Fibroblast of skin of back (primary cell): ENCODE results near the gene TNS3.

Experiments
- DNase-seq: peaks from one replicate; pipeline ENCODE4 v3.0.0-alpha.2; 2013

Gene TNS3

DNA sequence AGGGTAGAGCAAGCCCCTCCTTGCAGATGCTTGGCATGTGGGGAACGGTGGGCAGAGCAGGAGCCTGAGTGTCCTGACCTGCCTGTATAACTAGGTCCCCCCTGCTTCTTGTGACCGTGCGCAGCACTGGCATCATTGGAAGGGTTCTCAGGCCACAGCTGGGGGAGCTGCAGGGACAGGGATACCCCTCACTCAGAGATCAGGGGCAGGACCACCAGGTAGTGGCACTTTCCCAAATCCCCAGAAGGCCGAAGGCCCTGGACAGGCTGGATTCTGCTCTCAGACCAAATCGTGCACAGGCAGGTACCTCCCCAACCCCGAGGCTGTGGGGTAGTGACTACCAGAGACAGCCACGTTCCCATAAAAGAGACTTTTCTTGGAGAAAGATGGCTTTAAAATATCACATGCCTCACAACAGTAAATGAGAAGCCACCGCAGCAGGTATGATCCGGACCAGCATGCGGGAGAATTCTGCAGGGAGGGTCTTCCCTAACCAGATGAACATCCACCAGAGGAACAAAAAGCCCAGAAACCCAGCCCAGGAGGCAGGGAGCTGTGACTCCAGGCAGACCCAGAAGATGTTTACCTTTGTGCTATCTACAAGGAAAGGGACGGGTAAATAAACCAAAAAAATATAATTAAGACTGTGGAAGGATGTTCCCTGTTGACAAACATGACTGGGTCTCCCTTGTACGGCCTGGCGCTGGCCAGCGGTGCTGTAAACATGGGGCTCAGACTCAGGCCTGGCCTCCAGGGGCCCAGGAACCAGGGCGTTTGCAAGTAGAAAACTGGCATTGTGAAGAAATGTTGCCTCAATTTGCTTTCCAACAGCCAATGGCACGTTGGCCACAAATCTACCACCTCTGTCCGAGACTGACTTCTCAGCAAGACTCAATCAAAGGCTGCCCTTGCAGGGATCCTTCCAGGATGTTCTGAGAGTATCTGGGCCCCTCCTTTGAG lies 180.0 kb downstream of the TNS3 start:
- DNase-seq = no peak

GRCh38 chr7:47400741-47401206 lies 181.1 kb downstream of the TNS3 start:
- no peak for DNase-seq

- no peak for DNase-seq
These were observed 181.9 kb downstream of the TNS3 start for GRCh38 chr7:47400001-47400400.

DNA sequence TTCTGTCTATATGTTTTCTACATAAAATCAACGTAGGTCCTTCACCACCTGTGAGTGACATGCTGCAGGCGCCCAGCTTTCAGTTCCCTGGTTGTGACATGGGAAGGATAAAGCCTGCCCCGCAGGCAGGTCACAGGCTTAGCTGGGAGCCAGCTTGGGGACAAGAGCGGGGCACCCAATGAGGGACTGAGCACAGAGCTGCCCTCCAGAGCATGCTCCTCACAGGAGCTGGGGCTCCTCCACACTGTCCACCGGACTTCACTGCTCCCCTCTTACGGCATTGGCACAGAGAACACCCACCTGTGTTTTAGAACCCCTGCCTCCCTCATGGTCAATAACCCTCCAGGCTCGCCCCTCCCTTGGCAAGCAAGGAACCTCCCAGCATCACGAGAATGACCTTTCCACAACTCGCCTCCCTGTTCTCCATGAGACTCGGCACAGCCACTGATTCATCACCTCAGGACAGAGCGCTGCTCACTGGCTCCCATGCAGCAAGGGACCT lies 187.1 kb downstream of the TNS3 start:
- no peak for DNase-seq

DNA sequence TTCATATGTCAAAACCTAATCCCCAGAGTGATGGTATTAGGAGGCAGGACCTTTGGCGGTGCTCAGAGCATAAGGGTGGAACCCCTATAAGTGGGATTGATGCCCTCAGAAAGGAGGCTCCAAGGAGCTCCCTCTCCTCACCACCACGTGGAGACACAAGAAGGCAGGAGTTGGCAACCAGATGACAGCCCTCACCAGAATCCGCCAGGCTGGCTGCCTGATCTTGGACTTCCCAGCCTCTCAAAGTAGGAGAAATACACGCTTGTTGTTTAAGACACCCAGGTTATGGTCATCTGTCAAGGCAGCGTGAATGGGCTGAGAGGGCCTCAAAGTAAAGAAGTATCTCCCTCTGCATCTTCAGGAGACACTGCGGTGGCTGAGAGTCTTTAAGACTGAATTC lies 187.7 kb downstream of the TNS3 start:
- no peak for DNase-seq

DNA sequence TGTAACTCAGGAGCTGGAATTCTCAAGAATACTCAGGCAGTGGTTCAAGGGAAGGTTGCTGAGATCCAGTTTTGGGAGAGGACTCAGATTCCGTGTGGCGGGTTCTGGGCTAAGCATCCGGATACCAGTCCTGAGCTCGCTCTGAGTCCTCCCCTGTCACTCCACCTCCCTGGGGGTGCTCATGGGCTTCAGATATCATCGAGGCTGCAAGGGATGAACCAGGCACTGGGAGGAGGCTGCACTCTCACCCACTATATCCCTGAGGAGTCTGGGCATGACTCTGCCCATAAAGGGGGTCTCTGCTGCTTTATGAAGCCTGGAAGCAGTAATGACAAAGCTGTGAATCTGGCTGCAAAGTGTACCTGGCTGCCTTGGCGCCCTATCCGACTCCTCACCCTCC lies 188.5 kb downstream of the TNS3 start:
- DNase-seq = no peak

DNA sequence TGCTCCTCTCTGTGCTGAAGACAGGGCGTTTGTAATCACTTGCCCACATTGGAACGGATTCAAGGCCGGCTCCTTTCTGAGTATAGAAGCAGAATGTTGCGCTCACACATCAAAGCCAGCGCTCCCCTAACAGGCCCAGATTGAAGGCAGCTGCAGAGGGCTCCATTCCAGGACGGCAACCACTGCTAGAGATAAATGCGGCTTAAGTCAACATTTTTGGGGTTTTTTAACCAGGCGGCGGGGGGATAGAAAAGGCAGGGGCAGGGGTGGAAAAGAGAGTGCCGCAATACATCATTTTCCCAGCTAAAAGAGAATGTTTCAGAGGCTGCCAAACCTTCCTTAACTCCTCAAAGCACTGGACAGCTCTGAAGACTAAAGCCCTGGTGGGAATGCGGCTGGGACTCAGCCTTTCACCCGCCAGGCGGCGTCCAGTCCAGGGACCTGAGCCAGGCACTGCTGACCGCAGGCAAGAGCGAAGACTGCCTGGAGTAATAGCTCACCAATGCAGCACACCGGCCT lies 189.6 kb downstream of the TNS3 start:
- DNase-seq = peak; percentile 69

DNA sequence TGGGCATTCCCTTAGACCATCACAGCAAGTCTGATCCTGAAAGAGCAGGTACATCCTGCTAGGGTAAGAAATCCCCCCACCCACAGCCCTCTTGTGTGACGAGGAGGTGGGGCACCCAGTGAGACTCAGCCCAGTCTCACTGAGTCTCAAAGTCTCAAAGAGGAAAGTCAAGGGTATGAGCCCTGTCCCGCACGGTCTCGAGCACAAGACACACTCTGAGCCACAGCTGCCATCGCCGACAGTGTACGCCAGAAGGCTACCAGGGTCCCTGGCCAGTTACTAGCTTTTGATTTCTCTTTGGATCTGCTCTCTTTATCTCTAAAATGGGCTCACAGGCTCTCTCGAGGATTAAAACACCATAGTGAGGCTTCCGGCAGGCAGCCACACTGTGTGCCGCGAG lies 190.2 kb downstream of the TNS3 start:
- DNase-seq = no peak

GRCh38 chr7:47390914-47391313 lies 191.0 kb downstream of the TNS3 start:
- DNase-seq = no peak

DNA sequence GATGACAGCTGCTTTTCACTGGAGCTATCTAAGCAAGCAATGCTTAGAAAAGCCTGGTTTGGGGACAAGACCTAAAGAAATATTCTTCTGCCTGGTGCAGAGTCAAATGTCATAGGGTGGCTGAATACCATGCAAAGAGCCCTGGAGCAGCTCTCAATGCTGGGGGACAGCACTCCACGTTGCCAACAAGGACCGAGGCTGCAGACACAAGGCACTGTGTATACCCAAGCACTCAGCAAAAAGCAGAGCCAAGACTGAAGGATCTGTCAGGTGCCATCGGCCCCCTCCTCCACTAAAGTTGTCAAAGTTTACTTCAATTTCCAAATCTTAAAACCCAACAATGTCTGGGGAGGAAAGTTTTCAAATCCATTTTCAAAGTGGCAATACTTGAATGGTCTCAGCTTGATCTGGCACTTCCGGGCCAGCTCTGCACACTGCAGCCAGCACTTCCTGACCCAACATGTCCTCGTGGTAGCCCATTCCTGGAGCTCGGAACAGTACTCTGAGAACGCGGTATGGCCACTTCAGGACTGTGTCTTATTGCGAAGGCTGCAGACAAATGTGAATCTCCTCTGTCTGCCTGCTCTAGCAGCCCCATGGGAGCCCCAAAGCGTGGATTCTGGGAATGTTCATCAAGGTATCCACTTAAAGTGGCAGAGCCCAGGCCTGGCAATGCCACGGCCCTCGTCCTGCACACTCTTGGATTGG lies 191.8 kb downstream of the TNS3 start:
- no peak for DNase-seq

DNA sequence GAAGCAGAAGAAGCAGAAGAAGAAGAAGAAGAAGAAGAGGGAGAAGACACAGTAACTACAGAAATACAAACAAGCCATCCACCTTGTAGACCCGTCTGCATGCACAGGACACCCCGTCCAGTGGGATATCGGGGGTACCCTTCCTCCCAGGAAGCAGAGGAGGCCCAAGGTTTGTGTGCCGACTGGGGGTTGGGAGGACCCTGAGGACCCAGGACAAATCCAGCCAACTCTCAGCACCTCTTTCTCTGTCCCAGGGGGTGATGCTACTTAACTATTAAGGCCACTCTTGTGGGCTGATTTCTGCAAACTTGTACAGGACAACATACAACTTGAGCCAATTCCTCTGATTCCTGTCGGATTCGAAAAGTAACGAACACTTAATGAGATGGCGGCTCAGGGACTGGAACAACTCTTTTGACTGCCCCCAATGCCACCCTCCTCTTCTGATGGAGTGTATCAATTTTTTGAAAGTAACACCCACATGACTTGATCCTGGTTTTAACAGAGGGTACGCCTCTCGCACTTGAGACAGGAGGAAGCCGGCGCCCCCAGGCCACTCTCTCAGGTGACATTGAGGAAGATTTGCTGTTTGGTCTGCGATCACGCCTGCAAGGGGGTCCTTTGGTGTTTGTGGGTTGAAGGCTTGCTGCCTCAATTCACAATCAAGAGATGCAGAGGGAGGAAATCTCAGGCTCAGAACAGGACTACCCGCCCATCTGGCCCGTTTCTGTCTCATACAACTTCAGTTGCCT lies 192.6 kb downstream of the TNS3 start:
- no peak for DNase-seq

DNA sequence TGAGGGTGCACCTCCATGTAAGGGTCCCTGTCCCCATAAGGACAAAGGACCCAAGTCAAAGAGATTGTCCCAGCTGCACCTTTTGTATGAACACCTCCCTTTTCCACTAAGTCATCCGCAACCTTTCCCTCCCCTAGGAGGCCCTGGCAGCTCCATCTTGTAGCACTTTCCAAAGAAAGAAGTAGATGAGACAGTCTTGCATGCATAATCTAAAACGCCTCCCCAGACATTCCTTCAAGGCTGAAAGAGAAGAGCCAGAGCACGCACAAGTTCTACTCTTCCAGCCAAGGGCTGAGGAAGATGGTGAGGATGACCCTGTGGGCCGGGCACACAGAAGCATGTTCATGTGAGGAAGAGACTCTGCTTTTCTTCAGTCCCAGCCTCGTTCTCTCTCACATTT lies 194.4 kb downstream of the TNS3 start:
- no peak for DNase-seq

DNA sequence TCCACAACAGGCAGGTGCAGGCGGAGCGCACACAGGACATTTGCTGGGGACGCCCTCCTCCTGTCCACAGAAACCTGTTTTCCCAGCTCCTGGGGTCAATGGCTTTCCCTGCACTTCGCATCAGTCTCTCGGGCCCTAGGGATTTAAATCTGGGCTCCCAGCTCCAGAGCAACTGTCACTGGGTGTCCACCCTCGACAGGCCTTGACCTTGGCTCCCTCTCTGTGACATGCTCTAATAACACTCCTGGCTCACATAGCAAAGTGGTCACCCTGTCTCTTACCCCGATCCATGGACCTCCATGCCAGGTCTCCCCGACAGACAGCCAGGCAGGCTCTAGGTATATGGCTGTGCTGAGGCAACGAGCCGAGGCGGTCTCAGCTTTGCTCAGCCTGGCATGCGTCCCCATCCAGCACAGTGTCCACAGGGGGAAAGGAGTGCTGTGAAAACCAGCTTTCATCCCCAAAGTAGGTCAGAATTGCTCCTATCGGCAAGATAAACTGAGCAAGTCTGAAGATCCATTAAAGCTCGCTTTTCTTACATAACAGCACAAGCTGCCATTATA lies 195.6 kb downstream of the TNS3 start:
- DNase-seq = no peak

GRCh38 chr7:47385536-47386125 lies 196.3 kb downstream of the TNS3 start:
- DNase-seq = no peak

DNA sequence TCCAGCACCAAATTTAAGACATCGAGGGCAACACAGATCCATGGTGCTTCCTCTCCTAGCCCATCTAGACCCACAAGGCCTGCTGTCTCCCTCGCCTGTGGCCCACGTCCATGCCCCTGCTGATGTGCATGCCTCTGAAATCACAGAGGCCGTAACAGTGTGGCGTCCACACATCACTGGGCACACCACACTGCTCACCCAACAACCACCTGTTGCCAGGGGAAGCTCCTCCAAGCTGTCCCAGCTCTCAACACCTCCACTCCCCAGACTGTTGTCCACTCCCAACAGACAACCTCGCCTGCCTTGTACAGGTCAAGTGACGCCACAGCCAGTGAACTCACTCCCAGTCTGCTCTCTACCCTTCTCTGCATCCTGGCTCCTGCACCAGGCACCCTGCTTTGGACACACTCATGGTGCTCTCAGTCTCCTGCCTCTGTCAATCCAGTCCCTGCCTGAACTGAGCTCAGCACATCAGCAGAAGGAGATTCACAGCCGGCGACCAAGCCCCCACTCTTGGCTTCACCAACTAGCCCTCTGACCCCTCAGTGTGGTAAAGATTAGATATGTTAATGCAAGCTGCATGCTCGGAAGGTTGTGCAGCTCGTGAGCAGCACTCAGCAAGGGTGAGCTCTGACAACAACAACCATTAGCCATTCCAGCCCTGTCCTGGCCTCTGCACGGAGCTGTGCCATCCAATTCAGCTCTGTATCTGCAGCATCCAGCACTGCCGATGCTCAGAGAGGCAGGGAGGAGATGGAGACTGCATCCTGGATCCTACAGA lies 197.0 kb downstream of the TNS3 start:
- DNase-seq = no peak

DNA sequence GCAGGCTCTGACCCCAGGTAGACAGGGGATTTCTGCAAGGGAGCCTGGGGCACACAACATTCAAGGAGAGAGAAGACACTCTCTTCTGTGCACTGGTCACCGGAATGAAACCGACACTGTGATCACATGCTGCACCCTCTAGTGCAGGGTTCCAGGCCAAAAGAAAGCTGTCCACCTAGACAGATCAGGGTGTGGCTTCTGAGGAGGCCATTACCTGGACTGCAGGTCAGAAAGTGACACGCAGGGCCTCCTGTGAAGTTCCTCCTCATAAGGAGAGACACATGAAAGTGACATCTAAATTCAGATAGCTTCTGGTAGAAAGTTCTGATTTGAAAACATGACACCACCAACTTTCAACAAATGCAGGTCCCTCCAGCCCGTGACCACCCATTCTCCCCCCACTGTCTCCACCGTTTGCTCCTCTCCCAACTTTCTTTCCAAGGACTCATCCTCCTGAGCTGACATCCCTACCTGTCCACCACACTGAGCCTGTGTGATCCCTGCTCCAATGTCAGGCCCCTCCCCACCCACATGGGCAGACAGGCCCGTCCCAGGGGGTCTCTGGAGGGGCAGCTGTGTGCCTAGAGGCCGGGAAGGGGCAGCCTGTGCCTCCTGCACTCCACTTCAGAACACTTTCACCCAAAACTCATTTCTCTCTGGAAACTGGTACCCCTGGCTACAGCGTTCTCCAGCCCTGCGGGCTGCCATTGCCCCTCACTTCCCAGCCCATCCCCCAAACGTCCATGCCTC lies 198.0 kb downstream of the TNS3 start:
- no peak for DNase-seq

- peak; percentile 65 for DNase-seq
These were observed 198.8 kb downstream of the TNS3 start for GRCh38 chr7:47383072-47383471.

DNA sequence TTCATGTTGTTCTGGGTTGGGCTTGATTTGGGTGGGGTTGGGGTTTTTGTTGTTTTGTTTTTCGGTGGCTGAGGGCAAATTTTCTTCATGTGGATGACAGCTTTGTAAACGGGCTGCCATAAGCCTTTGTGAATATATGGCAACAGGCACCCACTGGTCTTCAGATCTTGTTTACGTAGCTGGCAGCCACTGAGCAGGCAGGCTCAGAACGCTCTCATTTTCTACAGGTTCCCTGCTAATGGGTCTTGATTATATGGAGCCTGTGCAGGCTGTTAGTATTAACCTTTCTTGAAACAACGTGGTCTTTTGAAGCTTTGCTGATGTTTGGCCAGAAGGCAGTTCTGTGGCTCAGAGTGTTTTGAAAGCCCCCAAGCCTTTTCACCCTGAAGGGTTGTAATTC lies 199.7 kb downstream of the TNS3 start:
- no peak for DNase-seq

- DNase-seq = no peak
These were observed 200.8 kb downstream of the TNS3 start for GRCh38 chr7:47381134-47381495.
